ENCODE results near the gene CCNE1.

Gene CCNE1

DNA sequence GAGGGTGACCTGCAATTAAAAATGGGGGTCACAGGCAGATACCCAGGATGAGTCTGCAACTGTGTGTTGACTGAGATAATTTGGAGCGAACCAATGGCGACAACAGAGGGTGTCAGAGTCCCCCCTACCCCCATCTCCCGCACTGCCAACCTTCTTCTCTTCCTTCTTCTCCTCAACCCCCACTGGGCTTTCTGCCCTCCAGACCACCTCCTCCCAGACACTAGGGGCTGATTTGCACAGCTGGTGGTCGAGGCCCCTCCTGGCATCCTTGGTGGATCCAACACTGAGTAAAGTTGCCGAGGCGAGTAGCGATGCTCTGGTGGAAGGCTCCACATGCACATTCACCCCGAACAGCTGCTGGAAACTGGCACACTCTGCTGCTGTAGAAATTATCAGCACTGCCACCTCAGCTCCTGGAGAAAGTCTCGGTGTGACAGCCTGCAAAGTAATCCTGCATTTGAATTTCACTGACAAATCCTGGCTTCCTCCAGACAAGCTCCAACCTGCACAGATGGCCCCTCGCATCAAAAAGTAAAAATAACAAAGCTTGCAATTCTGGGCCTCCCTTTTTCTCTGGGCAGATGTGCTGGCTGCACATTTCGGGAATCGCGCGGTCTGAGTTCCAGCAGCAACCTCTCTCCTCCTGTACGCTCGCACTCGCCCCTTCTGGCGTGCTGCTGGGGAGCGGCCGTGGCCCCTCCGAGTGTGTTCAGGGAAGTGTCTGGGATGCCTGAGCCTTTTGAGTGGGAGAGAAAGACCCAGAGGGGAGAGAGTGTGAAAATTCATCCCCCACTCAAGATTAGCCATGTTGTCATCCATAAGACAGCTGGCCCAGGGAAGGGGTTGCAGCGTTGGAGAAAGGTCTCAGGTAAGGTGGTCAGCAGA lies 28.5 kb downstream of the CCNE1 start:
- Histone ChIP-seq H3K27me3 (ENCODE audit: low read depth, low read length) (no peaks in the 10 kb centered on the region), H3K27ac (ENCODE audit: low read length) (no peak overlapping the region), H3K9me3 (ENCODE audit: control insufficient read depth in 1 of 2, low read length in 2 of 2) (no peaks in the 10 kb centered on the region), H3K4me1 (ENCODE audit: control insufficient read depth in 1 of 2, insufficient read depth in 2 of 2, low read length in 2 of 2) (peaks cover 5 to 15% of the 10 kb centered on the region in 2 donors), H3K4me3 (ENCODE audit: low read depth in 1 of 2, low read length in 2 of 2) (no peak overlapping the region), H3K36me3 (ENCODE audit: control insufficient read depth in 1 of 2, insufficient read depth in 2 of 2, low read length in 2 of 2) (no peaks in the 10 kb centered on the region)

DNA sequence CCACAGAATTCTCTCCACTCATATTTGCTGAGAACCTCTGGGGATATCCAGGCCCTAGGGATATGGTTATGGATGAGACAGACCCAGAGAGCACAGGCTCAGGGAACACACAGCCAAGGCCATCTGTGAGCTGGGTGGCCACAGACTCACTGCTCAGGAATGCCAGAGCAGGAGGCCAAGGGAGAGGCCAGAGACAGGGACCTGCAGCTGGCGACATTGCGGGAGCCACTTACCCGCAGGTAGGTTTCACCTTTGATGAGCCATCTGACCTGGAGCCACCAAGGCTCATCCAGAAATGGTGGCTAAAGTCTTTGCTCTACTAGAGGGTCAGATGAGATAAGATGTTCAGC lies 29.4 kb downstream of the CCNE1 start:
- H3K4me1 ChIP-seq (ENCODE audit: control insufficient read depth in 1 of 2, insufficient read depth in 2 of 2, low read length in 2 of 2): peaks cover 5 to 20% of the 10 kb centered on the region in 2 donors
- no peaks in the 10 kb centered on the region for H3K27me3 ChIP-seq (ENCODE audit: low read depth, low read length)
- H3K4me3 ChIP-seq (ENCODE audit: low read depth in 1 of 2, low read length in 2 of 2): no peak overlapping the region
- H3K9me3 ChIP-seq (ENCODE audit: control insufficient read depth in 1 of 2, low read length in 2 of 2): no peaks in the 10 kb centered on the region
- H3K36me3 ChIP-seq (ENCODE audit: control insufficient read depth in 1 of 2, insufficient read depth in 2 of 2, low read length in 2 of 2): no peaks in the 10 kb centered on the region
- no peak overlapping the region for H3K27ac ChIP-seq (ENCODE audit: low read length)

DNA sequence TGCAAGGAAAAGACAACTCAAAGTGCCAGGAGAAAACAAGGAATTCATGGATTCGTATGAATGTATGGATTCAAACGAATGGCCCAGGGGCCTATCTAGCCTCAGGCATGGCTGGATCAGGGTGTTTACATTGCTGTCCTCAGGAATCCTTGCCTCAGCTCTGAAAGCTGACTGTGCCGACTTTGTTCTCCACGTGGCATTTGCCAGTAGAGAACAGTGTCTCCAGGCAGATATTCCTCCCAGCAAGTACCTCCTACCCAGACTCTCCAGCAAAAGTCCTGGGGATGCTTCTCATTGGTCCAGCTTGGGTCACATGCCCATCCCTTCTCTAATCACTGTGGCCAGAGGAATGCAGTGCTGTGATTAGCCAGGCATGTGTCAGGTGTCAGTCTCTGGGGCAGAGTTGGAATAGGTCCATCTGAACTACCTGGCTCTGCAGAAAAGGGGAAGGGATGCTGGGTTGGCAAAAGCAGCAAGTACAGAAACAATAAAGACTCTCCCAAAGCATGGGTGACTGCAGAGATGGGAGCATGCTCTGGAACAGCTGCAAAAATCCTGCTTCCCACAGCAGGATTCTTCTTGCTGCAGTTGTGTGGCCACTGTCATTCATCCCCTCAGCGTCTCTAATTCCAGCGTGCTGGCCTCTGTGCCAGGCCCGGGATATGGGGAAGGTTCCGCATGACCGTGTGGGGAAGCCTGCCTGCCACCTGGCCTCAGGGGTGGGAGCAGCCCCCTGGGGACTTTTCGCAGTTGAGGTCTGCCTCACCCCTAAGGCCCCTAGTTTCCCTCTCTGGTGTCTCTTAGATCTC lies 30.0 kb downstream of the CCNE1 start:
- Histone ChIP-seq H3K27me3 (ENCODE audit: low read depth, low read length) (no peaks in the 10 kb centered on the region), H3K4me3 (ENCODE audit: low read depth in 1 of 2, low read length in 2 of 2) (no peak overlapping the region), H3K36me3 (ENCODE audit: control insufficient read depth in 1 of 2, insufficient read depth in 2 of 2, low read length in 2 of 2) (no peaks in the 10 kb centered on the region), H3K4me1 (ENCODE audit: control insufficient read depth in 1 of 2, insufficient read depth in 2 of 2, low read length in 2 of 2) (peaks cover 5 to 20% of the 10 kb centered on the region in 2 donors), H3K9me3 (ENCODE audit: control insufficient read depth in 1 of 2, low read length in 2 of 2) (no peaks in the 10 kb centered on the region), H3K27ac (ENCODE audit: low read length) (no peak overlapping the region)

DNA sequence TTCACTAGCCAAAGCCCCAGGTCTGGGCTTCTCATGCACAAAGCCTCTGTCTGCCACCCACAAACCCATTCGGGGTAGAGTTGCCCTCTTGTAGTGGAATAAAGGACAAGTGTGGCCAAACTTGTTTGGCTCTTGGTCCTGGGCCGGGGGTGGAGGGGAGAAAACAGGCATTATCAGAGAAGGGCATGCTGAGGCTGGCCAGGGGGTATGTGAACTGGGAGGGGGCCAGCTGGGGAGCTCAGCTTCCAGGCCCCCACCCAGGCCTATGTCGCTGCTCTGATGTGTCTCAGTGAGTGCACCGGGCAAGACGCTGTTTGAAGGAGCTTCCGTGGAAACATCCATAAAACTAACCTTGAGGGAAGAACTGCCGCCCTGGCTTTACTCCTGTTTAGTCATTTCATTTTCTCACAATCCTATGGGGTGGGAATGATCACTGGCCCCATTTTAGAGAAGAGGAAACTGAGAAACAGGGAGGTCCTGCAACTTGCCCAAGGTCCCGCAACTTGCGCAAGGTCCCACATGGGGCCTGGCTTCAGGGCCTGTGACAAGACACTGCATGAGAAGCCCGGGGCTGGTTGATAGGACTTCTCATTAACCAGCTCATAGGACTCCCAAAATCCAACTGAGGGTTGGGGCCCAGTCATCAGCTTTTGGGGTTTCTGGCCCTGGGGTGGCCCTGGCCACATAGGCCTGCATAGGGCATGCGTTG lies 30.8 kb downstream of the CCNE1 start:
- no peaks in the 10 kb centered on the region for H3K9me3 ChIP-seq (ENCODE audit: control insufficient read depth in 1 of 2, low read length in 2 of 2)
- no peaks in the 10 kb centered on the region for H3K27me3 ChIP-seq (ENCODE audit: low read depth, low read length)
- H3K4me1 ChIP-seq (ENCODE audit: control insufficient read depth in 1 of 2, insufficient read depth in 2 of 2, low read length in 2 of 2): peaks cover 5 to 20% of the 10 kb centered on the region in 2 donors
- H3K4me3 ChIP-seq (ENCODE audit: low read depth in 1 of 2, low read length in 2 of 2): peak overlapping the region in 1 of 2 donors; percentile 78
- no peaks in the 10 kb centered on the region for H3K36me3 ChIP-seq (ENCODE audit: control insufficient read depth in 1 of 2, insufficient read depth in 2 of 2, low read length in 2 of 2)
- H3K27ac ChIP-seq (ENCODE audit: low read length): no peak overlapping the region

GRCh38 chr19:29843180-29844051 lies 31.6 kb downstream of the CCNE1 start:
- Histone ChIP-seq H3K4me1 (ENCODE audit: control insufficient read depth in 1 of 2, insufficient read depth in 2 of 2, low read length in 2 of 2) (peaks cover 5 to 20% of the 10 kb centered on the region in 2 donors), H3K27ac (ENCODE audit: low read length) (no peak overlapping the region), H3K4me3 (ENCODE audit: low read depth in 1 of 2, low read length in 2 of 2) (peak overlapping the region; percentile 42 to 78), H3K27me3 (ENCODE audit: low read depth, low read length) (no peaks in the 10 kb centered on the region), H3K9me3 (ENCODE audit: control insufficient read depth in 1 of 2, low read length in 2 of 2) (no peaks in the 10 kb centered on the region), H3K36me3 (ENCODE audit: control insufficient read depth in 1 of 2, insufficient read depth in 2 of 2, low read length in 2 of 2) (no peaks in the 10 kb centered on the region)

- peak overlapping the region; percentile 78 to 91 for H3K4me3 ChIP-seq (ENCODE audit: low read depth in 1 of 2, low read length in 2 of 2)
- no peaks in the 10 kb centered on the region for H3K27me3 ChIP-seq (ENCODE audit: low read depth, low read length)
- H3K27ac ChIP-seq (ENCODE audit: low read length): peak overlapping the region; percentile 77
- no peaks in the 10 kb centered on the region for H3K36me3 ChIP-seq (ENCODE audit: control insufficient read depth in 1 of 2, insufficient read depth in 2 of 2, low read length in 2 of 2)
- H3K4me1 ChIP-seq (ENCODE audit: control insufficient read depth in 1 of 2, insufficient read depth in 2 of 2, low read length in 2 of 2): peaks cover 5 to 20% of the 10 kb centered on the region in 2 donors
- no peaks in the 10 kb centered on the region for H3K9me3 ChIP-seq (ENCODE audit: control insufficient read depth in 1 of 2, low read length in 2 of 2)
Observed at GRCh38 chr19:29844891-29845573, 33.2 kb downstream of the CCNE1 start.

DNA sequence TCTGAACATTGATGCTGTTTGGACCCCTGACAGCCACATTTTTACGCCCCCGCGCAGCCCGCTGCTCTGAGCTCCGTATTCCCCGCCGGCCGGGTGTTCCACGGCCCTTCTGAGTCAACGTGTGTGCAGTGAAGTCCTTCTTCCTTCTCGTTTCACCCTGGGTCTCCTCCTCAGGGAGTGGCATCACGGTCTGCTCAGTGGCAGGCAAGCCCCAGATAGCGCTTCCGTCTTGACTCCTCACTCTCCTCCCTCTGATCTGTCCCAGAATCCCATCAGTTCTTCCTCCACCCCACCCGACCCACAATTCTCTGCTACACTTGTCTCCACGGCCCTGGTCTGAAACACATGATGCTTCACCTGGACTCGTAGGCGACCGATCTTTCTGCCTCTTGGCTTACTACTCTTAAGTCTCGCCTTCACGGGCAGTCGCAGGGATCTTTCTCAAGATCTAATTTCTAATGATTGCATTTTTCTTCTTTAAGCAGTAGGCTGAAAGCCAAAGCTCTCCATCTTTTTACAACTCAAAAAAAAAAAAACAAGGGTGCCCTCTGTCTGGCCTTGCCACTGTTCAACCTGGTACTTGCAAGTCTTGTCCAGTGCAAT lies 33.9 kb downstream of the CCNE1 start:
- H3K4me1 ChIP-seq (ENCODE audit: control insufficient read depth in 1 of 2, insufficient read depth in 2 of 2, low read length in 2 of 2): peaks cover 5 to 20% of the 10 kb centered on the region in 2 donors
- H3K27me3 ChIP-seq (ENCODE audit: low read depth, low read length): no peaks in the 10 kb centered on the region
- peak overlapping the region; percentile 78 to 91 for H3K4me3 ChIP-seq (ENCODE audit: low read depth in 1 of 2, low read length in 2 of 2)
- H3K36me3 ChIP-seq (ENCODE audit: control insufficient read depth in 1 of 2, insufficient read depth in 2 of 2, low read length in 2 of 2): no peaks in the 10 kb centered on the region
- H3K9me3 ChIP-seq (ENCODE audit: control insufficient read depth in 1 of 2, low read length in 2 of 2): no peaks in the 10 kb centered on the region
- H3K27ac ChIP-seq (ENCODE audit: low read length): peak overlapping the region; percentile 77

DNA sequence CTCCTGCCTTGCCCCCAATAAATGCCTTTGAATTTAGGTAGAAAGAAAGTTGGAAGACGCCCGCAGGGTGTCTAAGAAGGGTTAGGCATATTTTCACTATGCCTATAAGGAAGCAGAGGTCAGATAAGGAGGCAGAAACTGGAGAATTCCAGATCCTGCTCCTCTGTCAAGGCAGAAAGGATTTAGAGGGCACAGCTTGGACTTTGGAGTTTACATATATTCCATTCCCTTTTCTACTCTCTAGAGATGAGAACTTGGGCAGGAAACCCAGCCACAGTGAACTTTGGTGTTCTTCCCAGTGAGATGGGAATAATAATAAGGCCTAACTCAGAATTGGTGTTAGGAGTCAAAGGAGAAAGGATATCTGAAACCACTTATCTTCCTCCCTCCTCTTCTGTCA lies 37.4 kb downstream of the CCNE1 start:
- Histone ChIP-seq H3K27ac (ENCODE audit: low read length) (no peak overlapping the region), H3K36me3 (ENCODE audit: control insufficient read depth in 1 of 2, insufficient read depth in 2 of 2, low read length in 2 of 2) (no peaks in the 10 kb centered on the region), H3K27me3 (ENCODE audit: low read depth, low read length) (no peaks in the 10 kb centered on the region), H3K4me1 (ENCODE audit: control insufficient read depth in 1 of 2, insufficient read depth in 2 of 2, low read length in 2 of 2) (peaks cover 0 to 4% of the 10 kb centered on the region in 2 donors), H3K4me3 (ENCODE audit: low read depth in 1 of 2, low read length in 2 of 2) (no peak overlapping the region), H3K9me3 (ENCODE audit: control insufficient read depth in 1 of 2, low read length in 2 of 2) (no peaks in the 10 kb centered on the region)

- H3K4me1 ChIP-seq (ENCODE audit: control insufficient read depth in 1 of 2, insufficient read depth in 2 of 2, low read length in 2 of 2): peaks cover 0 to 4% of the 10 kb centered on the region in 2 donors
- H3K27ac ChIP-seq (ENCODE audit: low read length): no peak overlapping the region
- H3K4me3 ChIP-seq (ENCODE audit: low read depth in 1 of 2, low read length in 2 of 2): no peak overlapping the region
- H3K27me3 ChIP-seq (ENCODE audit: low read depth, low read length): no peaks in the 10 kb centered on the region
- no peaks in the 10 kb centered on the region for H3K36me3 ChIP-seq (ENCODE audit: control insufficient read depth in 1 of 2, insufficient read depth in 2 of 2, low read length in 2 of 2)
- no peaks in the 10 kb centered on the region for H3K9me3 ChIP-seq (ENCODE audit: control insufficient read depth in 1 of 2, low read length in 2 of 2)
Observed at GRCh38 chr19:29850482-29850881, 38.7 kb downstream of the CCNE1 start.
